Transverse colon (tissue), 4 donors: ENCODE results near the gene HRC. TPM values are rescaled to one million over a fixed set of nuclear protein-coding genes. Genes with fewer than 3 reads are reported as not detected.

Source experiments
- DNase-seq: peaks from one replicate; pipeline ENCODE4 v3.0.0-alpha.2; 2019
- H3K27ac ChIP-seq, 4 donors: fragments of 200-600 bp; sonication (generic); 2 replicates each; pipeline ENCODE4 v1.5.1; 2016 to 2018; ENCODE audit warnings: inconsistent platforms in 4 of 4
- H3K27me3 ChIP-seq: fragments of 200-600 bp; sonication (generic); 2 replicates; pipeline ENCODE4 v1.5.1; 2017; ENCODE audit warnings: inconsistent platforms
- H3K36me3 ChIP-seq, 4 donors: fragments of 200-600 bp; sonication (generic); 2 replicates each; pipeline ENCODE4 v1.5.1; 2017 to 2019; ENCODE audit warnings: inconsistent platforms in 4 of 4
- H3K4me1 ChIP-seq, 4 donors: fragments of 200-600 bp; sonication (generic); 2 replicates each; pipeline ENCODE4 v1.5.1; 2017 to 2020; ENCODE audit warnings: inconsistent platforms in 4 of 4
- H3K4me3 ChIP-seq, 4 donors: fragments of 200-600 bp; sonication (generic); 1 replicate in 1 of 4; 2 replicates in 3 of 4; pipeline versions ENCODE4 v1.5.1 to v1.6.1; 2017 to 2019; ENCODE audit warnings: inconsistent platforms in 4 of 4
- H3K9me3 ChIP-seq, 2 donors: fragments of 200-600 bp; sonication (generic); 2 replicates each; pipeline ENCODE4 v1.5.1; 2017 to 2019; ENCODE audit warnings: inconsistent platforms in 2 of 2
- CTCF ChIP-seq, 5 experiments: fragments of 200-600 bp in 3 of 5; fragments of 450-650 bp in 2 of 5; sonication (generic) in 3 of 5; IDR thresholded peaks; 1 replicate in 2 of 5; 2 replicates in 3 of 5; pipeline ENCODE4 v1.5.1; 2016 to 2017; ENCODE audit warnings: antibody characterized with exemption in 5 of 5, inconsistent platforms in 3 of 5, mild to moderate bottlenecking in 2 of 5, moderate library complexity in 1 of 5
- EP300 ChIP-seq: sonication (generic); formaldehyde crosslinking; IDR thresholded peaks from one replicate; pipeline ENCODE4 v1.6.1; 2017; ENCODE audit warnings: antibody characterized with exemption, low read depth
- POLR2A ChIP-seq: fragments of 450-650 bp; IDR thresholded peaks from one replicate; pipeline ENCODE4 v1.6.1; 2016; ENCODE audit warnings: antibody characterized with exemption, mild to moderate bottlenecking, moderate library complexity
- POLR2AphosphoS5 ChIP-seq, 3 donors: sonication (generic); formaldehyde crosslinking; IDR thresholded peaks; one replicate each; pipeline ENCODE4 v1.6.1; 2016; ENCODE audit warnings: antibody characterized with exemption in 3 of 3
- WGBS, 2 donors: methylation state at CpG; one replicate each; pipeline ENCODE4 v1.1.5; 2018; ENCODE audit warnings: low coverage in 1 of 2; 5-methylcytosine and 5-hydroxymethylcytosine counted together
- in situ Hi-C, 4 donors: fragments of 200-750 bp; cut with MboI; loops; one replicate each; pipeline versions ENCODE4 v1.15.0 to v1.15.1; 2017; ENCODE audit warnings: low sequenced_read_pairs in 3 of 4, low pct_ligation_motif_present in 1 of 4, low pct_unique_long_range_greater_than_20kb in 1 of 4
- intact Hi-C: fragments of 100-400 bp; cut with DNase I; formaldehyde crosslinking; loops from one replicate; pipeline ENCODE4 v1.15.1; 2023; ENCODE audit warnings: low total_unique reads
- total RNA-seq, 4 donors: library from RNA; depleted of rRNA; stranded (reverse); fragments of >200 nt; gene quantifications; one replicate each; pipeline ENCODE4 v1.1.0, GENCODE V29; 2016

HRC gene
- total RNA-seq, 4 donors from 2014 or later = 0.16 to 0.82 TPM; not detected in 2

GRCh38 chr19:49120325-49120683, 34.9 kb downstream of the HRC start:
- peak overlapping the region in 3 of 4 donors; percentile 43 to 77 (median 63) for H3K4me3 ChIP-seq
- peaks cover 9% of the 10 kb centered on the region for H3K27me3 ChIP-seq
- no peak for TF ChIP-seq EP300
- TF ChIP-seq CTCF (IDR thresholded peaks at IDR 0.05) = no peak
- no peak for TF ChIP-seq POLR2A
- no peak for TF ChIP-seq POLR2AphosphoS5 (IDR thresholded peaks at IDR 0.05)
- no peak for DNase-seq
- peak overlapping the region in 1 of 4 donors; percentile 97 for H3K27ac ChIP-seq
- intact Hi-C loops = no loop called here
- peaks cover 19 to 40% (median 29%) of the 10 kb centered on the region in 4 donors for H3K4me1 ChIP-seq
- in situ Hi-C loops = no loop called here
- H3K36me3 ChIP-seq = no peaks in the 10 kb centered on the region
- H3K9me3 ChIP-seq = no peaks in the 10 kb centered on the region
- 19 to 54% methylated on average over 3 to 12 of the region's 16 CpGs for whole genome bisulfite sequencing, 2 donors

GRCh38 chr19:49119411-49120324, 35.5 kb downstream of the HRC start, which contains the start of gene PPFIA3:
PPFIA3 (plus strand) TSS chr19:49119544; CDS start chr19:49127874, 8,330 bp downstream.
- peak within 1 kb of the TSS; percentile 93 to 97 (median 96) for H3K27ac ChIP-seq
- intact Hi-C loops = no loop called here
- peaks cover 19 to 39% (median 32%) of the 10 kb centered on the region in 4 donors for H3K4me1 ChIP-seq
- in situ Hi-C loops = no loop called here
- TF ChIP-seq CTCF (IDR thresholded peaks at IDR 0.05) = no peak
- TF ChIP-seq POLR2AphosphoS5 (IDR thresholded peaks at IDR 0.05) = peak in 1 of 3 donors; percentile 43
- no peaks in the 10 kb centered on the region for H3K9me3 ChIP-seq
- peaks cover 9% of the 10 kb centered on the region for H3K27me3 ChIP-seq
- no peaks in the 10 kb centered on the region for H3K36me3 ChIP-seq
- WGBS, 2 donors = 2% methylated on average over 44 of the region's 90 CpGs; no CpG with 5 or more reads in 1 of the 2 donors
- peak within 1 kb of the TSS; percentile 43 to 77 (median 57) for H3K4me3 ChIP-seq
- peak; percentile 65 for DNase-seq

GRCh38 chr19:49118565-49119410, 36.4 kb downstream of the HRC start, which contains the start of gene C19orf73:
C19orf73 (minus strand) TSS chr19:49119143; CDS start chr19:49119022, 121 bp downstream.
- DNase-seq = peak; percentile 97
- no peaks in the 10 kb centered on the region for H3K9me3 ChIP-seq
- intact Hi-C loops (no loop called here), in situ Hi-C loops (no loop called here)
- H3K36me3 ChIP-seq = no peaks in the 10 kb centered on the region
- WGBS, 2 donors = 0% methylated on average over 43 of the region's 85 CpGs; no CpG with 5 or more reads in 1 of the 2 donors
- H3K27ac ChIP-seq = peak within 1 kb of the TSS; percentile 93 to 97 (median 96)
- H3K4me3 ChIP-seq = peak within 1 kb of the TSS; percentile 43 to 77 (median 57)
- peaks cover 9% of the 10 kb centered on the region for H3K27me3 ChIP-seq
- peaks cover 19 to 37% (median 33%) of the 10 kb centered on the region in 4 donors for H3K4me1 ChIP-seq
- TF ChIP-seq POLR2A (peak; percentile 67), CTCF (IDR thresholded peaks at IDR 0.05) (peak in 4 of 5 experiments; percentile 8 to 58 (median 31)), POLR2AphosphoS5 (IDR thresholded peaks at IDR 0.05) (peak; percentile 68 to 81 (median 68)), EP300 (no peak)
